Epithelial cell of esophagus (primary cell): ENCODE data around the gene DOHH.
"Not testable (repeated sequence)": the region's sequence is repeated elsewhere in the genome, so short reads cannot be mapped to it uniquely, and the experiment has no call there.

Source experiments
- DNase-seq: peaks from one replicate; pipeline ENCODE4 v3.0.0; 2010; ENCODE audit warnings: low read depth
- H3K4me3 ChIP-seq: 2 replicates; pipeline ENCODE4 v1.5.1; 2011; ENCODE audit warnings: mild to moderate bottlenecking, low read length, control low read depth
- TF ChIP-seq, protein P1 (sequence below): IDR thresholded peaks from 2 replicates; pipeline ENCODE4 v1.5.1; 2011; ENCODE audit warnings: low read depth, mild to moderate bottlenecking, low read length, control low read depth, inconsistent platforms; ENCODE audit not compliant: insufficient read depth; ENCODE audit errors: missing control alignments

The DOHH gene

DNA sequence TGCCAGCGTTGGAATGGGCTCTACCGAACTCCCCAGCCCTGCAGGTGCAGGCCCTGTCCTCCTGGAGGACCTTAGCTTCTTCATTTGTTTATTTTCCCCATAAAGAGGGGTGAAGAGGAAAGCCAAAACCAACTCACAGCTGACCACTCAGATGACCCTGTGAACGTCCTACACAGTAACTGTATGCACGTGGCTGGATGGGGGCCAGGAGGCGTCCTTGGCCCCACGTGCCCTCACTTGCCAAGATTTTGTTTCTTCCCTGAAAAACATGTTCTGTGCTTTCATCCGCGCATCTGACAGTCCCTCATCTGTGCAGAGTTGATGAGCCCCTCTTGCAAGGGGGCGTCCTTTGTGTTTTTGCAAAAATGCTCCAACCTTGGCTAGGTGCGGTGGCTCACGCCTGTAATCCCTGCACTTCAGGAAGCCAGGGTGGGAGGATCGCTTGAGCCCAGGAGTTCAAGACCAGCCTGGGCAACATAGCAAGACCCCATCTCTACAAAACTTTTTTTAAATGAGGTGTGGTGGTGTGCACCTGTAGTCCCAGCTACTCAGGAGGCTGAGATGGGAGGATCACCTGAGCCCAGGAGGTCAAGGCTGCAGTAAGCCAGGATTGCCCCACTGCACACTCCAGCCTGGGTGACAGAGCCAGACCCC lies 33.2 kb upstream of the DOHH start:
- H3K4me3 ChIP-seq: no peak overlapping the region
- TF ChIP-seq, protein P1, sequence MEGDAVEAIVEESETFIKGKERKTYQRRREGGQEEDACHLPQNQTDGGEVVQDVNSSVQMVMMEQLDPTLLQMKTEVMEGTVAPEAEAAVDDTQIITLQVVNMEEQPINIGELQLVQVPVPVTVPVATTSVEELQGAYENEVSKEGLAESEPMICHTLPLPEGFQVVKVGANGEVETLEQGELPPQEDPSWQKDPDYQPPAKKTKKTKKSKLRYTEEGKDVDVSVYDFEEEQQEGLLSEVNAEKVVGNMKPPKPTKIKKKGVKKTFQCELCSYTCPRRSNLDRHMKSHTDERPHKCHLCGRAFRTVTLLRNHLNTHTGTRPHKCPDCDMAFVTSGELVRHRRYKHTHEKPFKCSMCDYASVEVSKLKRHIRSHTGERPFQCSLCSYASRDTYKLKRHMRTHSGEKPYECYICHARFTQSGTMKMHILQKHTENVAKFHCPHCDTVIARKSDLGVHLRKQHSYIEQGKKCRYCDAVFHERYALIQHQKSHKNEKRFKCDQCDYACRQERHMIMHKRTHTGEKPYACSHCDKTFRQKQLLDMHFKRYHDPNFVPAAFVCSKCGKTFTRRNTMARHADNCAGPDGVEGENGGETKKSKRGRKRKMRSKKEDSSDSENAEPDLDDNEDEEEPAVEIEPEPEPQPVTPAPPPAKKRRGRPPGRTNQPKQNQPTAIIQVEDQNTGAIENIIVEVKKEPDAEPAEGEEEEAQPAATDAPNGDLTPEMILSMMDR: no peak
- DNase-seq: no peak

DNA sequence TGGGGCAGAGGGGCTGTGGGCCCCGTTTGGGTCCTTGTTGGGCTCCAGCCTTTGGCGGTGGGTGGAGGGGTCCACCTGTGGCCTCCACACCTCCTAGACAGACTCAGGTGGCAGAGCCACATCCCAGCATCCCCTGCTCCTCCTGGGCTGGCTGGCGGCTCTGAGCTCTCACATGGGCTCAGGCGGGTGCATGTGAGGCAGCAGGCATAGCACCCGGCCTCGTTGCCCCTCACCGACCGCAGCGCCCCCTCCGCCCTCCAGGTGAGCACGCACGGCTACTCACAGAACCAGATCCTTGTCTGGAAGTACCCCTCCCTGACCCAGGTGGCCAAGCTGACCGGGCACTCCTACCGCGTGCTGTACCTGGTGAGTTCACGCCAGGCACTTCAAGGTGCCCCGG lies 32.6 kb upstream of the DOHH start:
- no peak for DNase-seq
- TF ChIP-seq, protein P1: no peak
- no peak overlapping the region for H3K4me3 ChIP-seq

GRCh38 chr19:3532154-3532786 lies 31.8 kb upstream of the DOHH start:
- TF ChIP-seq, protein P1: no peak
- no peak overlapping the region for H3K4me3 ChIP-seq
- no peak for DNase-seq

DNA sequence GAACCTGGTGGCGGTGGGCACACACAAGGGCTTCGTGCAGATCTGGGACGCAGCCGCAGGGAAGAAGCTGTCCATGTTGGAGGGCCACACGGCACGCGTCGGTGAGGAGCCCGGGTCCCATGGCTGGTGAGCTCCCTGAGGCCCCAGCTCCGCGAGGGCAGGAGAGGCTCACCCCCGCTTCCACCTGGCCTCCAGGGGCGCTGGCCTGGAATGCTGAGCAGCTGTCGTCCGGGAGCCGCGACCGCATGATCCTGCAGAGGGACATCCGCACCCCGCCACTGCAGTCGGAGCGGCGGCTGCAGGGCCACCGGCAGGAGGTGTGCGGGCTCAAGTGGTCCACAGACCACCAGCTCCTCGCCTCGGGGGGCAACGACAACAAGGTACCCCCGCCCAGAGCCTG lies 31.2 kb upstream of the DOHH start:
- no peak overlapping the region for H3K4me3 ChIP-seq
- no peak for DNase-seq
- TF ChIP-seq, protein P1: no peak

GRCh38 chr19:3530389-3530788 lies 29.9 kb upstream of the DOHH start:
- no peak overlapping the region for H3K4me3 ChIP-seq
- TF ChIP-seq, protein P1: no peak
- no peak for DNase-seq

GRCh38 chr19:3529299-3529698 lies 28.8 kb upstream of the DOHH start:
- H3K4me3 ChIP-seq, DNase-seq: not testable (repeated sequence)

DNA sequence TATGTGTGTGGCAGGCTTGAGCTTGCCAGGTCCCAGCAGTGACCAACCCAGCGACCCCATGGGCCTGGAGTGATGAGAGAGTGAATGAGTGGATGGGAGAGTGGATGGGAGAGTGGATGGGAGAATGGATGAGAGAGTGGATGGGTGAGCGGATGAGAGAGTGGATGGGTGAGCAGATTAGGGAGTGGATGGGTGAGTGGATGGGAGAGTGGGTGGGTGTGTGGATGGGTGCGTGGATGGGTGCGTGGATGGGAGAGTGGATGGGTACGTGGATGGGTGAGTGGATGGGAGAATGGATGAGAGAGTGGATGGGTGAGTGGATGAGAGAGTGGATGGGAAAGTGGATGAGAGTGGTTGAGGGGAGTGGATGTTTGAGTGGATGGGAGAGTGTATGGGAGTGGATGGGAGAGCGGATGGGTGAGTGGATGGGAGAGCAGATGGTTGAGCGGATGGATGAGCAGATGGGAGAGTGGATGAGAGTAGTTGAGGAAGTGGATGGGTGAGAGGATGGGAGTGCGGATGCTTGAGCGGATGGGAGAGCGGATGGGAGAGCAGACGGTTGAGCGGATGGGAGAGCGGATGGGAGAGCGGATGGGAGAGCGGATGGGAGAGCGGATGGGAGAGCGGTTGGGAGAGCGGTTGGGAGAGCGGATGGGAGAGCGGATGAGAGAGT lies 28.2 kb upstream of the DOHH start:
- H3K4me3 ChIP-seq: no peak overlapping the region
- no peak for DNase-seq
- TF ChIP-seq, protein P1: no peak
